ENCODE measurements around the gene RGMA. TPM values are rescaled to one million over a fixed set of nuclear protein-coding genes. Genes with fewer than 3 reads are reported as not detected.
"Not testable (repeated sequence)": the region's sequence is repeated elsewhere in the genome, so short reads cannot be mapped to it uniquely, and the experiment has no call there.

RGMA gene
- total RNA-seq, 2 donors from 2014 or later = 10.2 to 18.4 TPM

GRCh38 chr15:93071469-93071936 is 17.5 kb downstream of the RGMA start:
- no peak for DNase-seq
- intact Hi-C loops (cut with DNase I) = no loop called here
- ATAC-seq = peak in 1 of 2 donors; percentile 7

- ATAC-seq = no peak
- intact Hi-C loops (cut with DNase I) = no loop called here
- no peak for DNase-seq
These were observed 18.3 kb downstream of the RGMA start for GRCh38 chr15:93070551-93071296.

GRCh38 chr15:93070132-93070531 is 18.9 kb downstream of the RGMA start:
- intact Hi-C loops (cut with DNase I) = no loop called here
- DNase-seq = no peak
- ATAC-seq = no peak

- intact Hi-C loops (cut with DNase I) = no loop called here
- no peak for ATAC-seq
- no peak for DNase-seq
These were observed 20.3 kb downstream of the RGMA start for GRCh38 chr15:93068581-93069199.

GRCh38 chr15:93067649-93068085 is 21.3 kb downstream of the RGMA start:
- DNase-seq = no peak
- intact Hi-C loops (cut with DNase I) = no loop called here
- no peak for ATAC-seq

GRCh38 chr15:93066834-93067648 is 22.0 kb downstream of the RGMA start:
- DNase-seq (no peak), ATAC-seq (no peak)
- intact Hi-C loops (cut with DNase I) = no loop called here

- ATAC-seq = no peak
- intact Hi-C loops (cut with DNase I) = no loop called here
- DNase-seq = no peak
These were observed 22.8 kb downstream of the RGMA start for GRCh38 chr15:93066224-93066681.

GRCh38 chr15:93065641-93066045 is 23.4 kb downstream of the RGMA start:
- intact Hi-C loops (cut with DNase I) = no loop called here
- DNase-seq (no peak), ATAC-seq (no peak)

GRCh38 chr15:93063796-93064690 is 25.0 kb downstream of the RGMA start:
- intact Hi-C loops (cut with DNase I) = no loop called here
- DNase-seq (no peak), ATAC-seq (no peak)

GRCh38 chr15:93063262-93063671 is 25.7 kb downstream of the RGMA start:
- DNase-seq (no peak), ATAC-seq (peak; percentile 7 to 9)
- intact Hi-C loops (cut with DNase I) = no loop called here

- DNase-seq; intact Hi-C loops (cut with DNase I): not testable (repeated sequence)
- ATAC-seq = peak; percentile 29
These were observed 26.3 kb downstream of the RGMA start for GRCh38 chr15:93062628-93063261.

GRCh38 chr15:93060336-93061248 is 28.4 kb downstream of the RGMA start:
- intact Hi-C loops (cut with DNase I) = no loop called here
- ATAC-seq = no peak
- DNase-seq = no peak

GRCh38 chr15:93059442-93059841 is 29.6 kb downstream of the RGMA start:
- DNase-seq = no peak
- no peak for ATAC-seq

GRCh38 chr15:93058904-93059427 is 30.0 kb downstream of the RGMA start:
- no peak for ATAC-seq

More at GRCh38 chr15:93059442-93059841, 29.6 kb downstream of the RGMA start:
- intact Hi-C loops (cut with DNase I) = no loop called here

GRCh38 chr15:93058128-93058527 is 30.9 kb downstream of the RGMA start:
- intact Hi-C loops (cut with DNase I) = no loop called here
- no peak for DNase-seq

More at GRCh38 chr15:93058904-93059427, 30.0 kb downstream of the RGMA start:
- no peak for DNase-seq
- intact Hi-C loops (cut with DNase I) = no loop called here

GRCh38 chr15:93057618-93058017 is 31.4 kb downstream of the RGMA start:
- intact Hi-C loops (cut with DNase I) = no loop called here
- no peak for DNase-seq
- no peak for ATAC-seq

More at GRCh38 chr15:93058128-93058527, 30.9 kb downstream of the RGMA start:
- ATAC-seq = no peak

GRCh38 chr15:93056836-93057235 is 32.2 kb downstream of the RGMA start:
- intact Hi-C loops (cut with DNase I) = no loop called here
- ATAC-seq (no peak), DNase-seq (no peak)
